Activated T-cell treated with anti-CD3 and anti-CD28 coated beads, Interleukin-2, amount 50 U/mL, for 48 hours (primary cell): ENCODE data around the gene IRS2.

Experiments used
- DNase-seq, 2 experiments: peaks; one replicate each; pipeline ENCODE4 v3.0.0-alpha.2; 2020

Gene IRS2

DNA sequence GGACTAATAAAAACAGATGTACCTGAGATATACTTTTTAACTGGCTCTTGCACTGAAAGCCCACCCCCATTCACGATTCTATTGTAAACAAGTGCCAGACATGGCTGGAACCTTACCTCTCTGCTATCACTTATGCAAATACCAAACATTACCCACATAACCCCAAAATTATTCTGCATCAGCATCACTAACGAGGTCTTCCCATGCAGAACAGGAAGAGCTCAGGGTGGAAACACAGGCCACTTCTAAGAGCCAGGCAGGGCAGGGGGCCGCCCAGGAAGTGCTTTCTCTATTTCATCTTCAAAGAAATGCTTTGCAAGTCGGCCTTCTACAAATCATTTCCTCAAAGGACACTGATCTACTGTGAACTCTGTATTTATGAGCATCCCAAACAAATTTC, 7.3 kb downstream of the IRS2 start:
- DNase-seq = no peak

- no peak for DNase-seq
These were observed 8.3 kb downstream of the IRS2 start for GRCh38 chr13:109778102-109778542.

DNA sequence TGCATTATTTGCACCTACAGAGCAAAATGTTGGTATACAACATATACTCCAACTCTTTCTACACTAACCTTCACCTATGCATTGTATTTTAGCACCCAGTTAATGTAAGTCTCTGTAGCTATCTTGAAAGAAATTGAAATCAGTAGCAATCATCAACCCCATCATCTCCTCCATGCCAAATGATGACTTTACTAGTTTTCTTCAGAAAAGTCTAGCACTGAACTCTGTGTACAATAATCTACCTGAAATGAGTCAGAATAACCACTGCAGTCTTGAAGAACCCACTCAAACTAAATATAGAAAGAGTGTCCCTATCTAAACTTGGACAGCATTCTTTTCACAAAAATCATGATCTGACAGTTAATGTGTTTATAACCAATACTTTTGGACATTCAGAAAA, 9.8 kb downstream of the IRS2 start:
- no peak for DNase-seq

DNA sequence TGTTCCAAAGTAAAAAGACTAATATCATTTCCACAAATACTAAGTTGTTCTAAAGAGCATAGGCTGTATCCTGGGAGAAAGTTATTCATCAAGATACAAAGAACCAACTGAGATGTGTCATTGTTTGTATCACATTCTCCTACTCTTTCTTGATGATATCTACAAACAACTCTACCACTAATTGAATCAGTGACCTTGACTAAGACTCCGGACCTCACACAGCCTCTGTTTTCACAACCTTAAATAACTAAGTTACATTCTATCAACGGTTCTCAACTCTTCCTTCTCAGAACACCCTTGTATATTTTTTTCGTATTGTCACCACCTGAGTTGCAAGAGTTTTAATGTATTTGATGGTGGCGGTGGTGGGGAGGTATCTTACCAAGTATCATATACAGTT, 12.6 kb downstream of the IRS2 start:
- no peak for DNase-seq

GRCh38 chr13:109773276-109773675, 13.1 kb downstream of the IRS2 start:
- DNase-seq = peak; percentile 42 to 56

- DNase-seq = no peak
These were observed 14.5 kb downstream of the IRS2 start for GRCh38 chr13:109771926-109772325.

GRCh38 chr13:109770436-109770835, 15.9 kb downstream of the IRS2 start:
- no peak for DNase-seq

DNA sequence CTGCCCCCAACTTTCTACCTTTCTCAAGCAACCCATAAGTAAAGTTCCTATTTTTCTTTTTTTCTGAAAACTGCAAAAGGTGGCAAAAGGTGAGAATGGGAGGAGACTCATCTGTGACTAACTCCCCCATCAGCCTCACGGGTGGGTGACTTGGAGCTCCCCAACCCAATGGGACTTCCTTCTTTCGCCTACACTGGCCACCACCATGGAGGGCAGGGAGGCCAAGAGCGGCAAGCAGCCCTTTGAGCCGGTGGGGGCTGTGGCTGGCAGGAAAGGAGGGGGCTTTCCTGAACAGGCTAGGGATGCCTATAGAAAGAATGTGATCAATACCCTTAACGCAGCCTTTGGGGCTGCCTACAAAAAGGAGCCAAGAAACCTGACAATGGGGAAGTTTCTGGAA, 16.5 kb downstream of the IRS2 start:
- no peak for DNase-seq

- no peak for DNase-seq
These were observed 17.1 kb downstream of the IRS2 start for GRCh38 chr13:109769275-109769674.

DNA sequence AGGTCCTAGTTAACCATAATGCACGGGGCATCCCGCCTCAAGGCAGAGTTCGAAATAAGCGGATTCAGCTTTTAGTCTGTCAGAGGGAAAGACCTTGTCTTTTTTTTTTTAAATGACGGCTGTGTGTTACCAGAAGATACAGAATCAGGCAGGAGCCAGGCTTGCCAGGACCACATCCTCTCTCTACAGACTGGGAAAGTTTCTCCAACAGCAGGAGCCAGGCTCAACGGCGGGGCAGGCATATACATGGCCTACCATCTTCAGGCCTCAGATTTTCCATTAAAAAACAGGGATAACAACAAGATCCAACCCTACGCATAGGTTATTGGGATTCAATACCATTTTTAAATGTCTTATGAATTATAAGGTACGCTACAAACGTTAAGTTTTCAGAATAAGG, 17.8 kb downstream of the IRS2 start:
- no peak for DNase-seq

DNA sequence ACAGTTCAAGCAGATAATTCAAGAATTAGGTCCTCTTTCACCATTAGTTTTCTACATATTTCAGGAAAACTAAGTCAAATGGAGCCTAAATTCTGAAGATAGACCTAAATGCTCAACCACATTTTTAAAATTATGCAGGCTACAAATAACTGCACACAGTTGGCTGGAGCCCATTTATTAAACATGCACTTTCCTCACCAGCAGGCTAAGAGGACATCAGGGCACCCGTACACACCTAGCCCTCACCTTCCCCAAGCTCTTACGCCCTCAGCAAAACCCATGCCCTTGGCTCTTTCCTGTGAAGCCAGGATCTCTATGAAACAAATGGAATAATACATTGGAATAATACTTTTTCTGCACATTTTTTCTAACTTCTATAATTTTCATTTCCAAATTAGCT, 18.2 kb downstream of the IRS2 start:
- DNase-seq = no peak

DNA sequence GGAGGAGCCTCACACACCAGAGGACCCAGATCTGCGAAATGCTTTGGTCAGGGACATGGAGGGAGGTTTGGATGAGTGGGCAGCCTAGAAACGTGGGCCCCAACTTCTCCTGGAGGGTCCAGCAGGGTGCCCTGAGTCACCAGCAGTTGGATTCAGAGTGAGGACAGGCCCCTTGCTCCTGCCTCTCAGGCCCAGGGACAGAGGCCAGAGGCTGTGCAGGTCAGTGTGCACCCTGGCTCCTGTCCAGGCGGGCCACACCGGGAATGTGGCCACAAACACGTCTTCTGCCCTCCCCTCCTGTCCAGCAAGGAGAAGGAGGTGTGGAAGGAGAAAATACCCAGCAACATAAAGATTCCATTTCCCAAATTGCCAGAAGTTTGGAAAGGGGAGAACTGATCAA, 19.4 kb downstream of the IRS2 start:
- DNase-seq = no peak

DNA sequence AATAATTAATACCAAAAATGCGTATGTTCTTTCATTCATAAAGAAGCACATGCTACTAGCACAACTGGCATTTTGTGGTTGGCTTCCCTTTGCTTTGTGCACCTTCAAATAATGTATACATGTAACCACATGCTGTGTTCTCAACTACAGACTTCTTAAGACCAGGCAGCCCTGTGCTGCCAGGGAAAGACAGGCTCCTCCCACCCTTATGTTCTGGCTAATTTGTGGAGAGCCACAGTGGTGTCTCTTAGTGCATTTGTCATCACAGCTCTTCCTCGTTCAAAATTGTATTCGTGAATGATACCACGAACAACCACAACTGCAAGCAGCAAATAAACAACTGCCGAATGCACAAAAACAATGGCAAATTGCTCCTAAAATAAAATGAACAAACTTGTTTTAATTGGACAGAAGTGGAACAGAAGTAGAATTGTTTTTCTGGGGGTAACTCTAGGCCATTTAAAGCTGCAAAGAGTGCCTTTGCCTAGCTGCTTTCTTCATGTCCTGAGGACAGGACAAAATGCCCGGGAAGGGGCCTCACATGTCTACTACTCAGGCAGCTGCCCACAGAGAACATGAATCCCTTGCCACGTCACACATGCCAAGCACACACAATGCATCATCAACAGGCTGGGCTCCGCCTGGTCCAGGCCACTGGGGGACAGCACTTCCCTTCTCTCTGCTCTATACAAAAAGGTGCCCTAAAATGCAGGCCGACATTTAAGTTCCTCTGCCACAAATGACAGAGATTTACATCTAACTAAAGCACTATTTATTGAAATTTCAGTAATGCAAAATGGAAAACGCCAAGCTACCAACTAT, 21.7 kb downstream of the IRS2 start:
- peak in 1 of 2 experiments; percentile 31 for DNase-seq

DNA sequence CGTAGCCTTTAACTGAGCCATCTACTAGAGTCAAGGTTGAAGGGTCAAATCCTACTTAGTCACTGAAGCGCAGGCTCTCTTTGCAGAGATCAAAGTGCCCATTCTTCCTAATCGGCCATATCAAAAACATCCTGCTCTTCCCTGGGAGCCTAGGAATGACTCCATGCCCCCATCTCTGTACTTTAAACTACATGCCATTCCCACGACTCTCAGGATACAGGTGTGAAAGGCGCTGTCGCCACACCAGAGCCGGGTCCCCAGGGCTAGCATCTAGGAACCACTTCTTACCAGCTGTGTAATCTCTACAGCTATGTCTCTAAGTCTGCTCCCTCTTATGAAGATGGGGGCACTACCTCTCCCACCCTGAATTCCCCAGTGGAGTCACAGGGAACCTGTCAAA, 22.3 kb downstream of the IRS2 start:
- no peak for DNase-seq

DNA sequence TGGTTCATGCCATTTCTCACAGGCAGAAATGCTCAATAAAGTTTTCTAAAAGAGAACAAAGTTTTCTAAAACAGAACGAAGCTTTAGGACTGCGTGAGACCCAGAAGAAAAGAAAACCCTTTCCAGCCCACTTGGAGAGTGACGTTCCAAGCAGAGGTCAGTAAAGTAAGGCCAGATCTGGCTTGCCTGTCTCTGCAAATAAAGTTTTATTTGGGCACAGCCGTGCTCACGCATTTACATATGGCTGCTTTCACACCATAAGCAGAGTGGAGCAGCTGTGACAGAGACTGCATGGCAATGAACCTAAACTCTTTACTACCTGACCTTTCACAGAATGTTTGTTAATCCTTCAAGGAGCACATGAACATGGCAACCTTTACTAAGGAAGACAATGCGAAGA, 23.6 kb downstream of the IRS2 start:
- no peak for DNase-seq

DNA sequence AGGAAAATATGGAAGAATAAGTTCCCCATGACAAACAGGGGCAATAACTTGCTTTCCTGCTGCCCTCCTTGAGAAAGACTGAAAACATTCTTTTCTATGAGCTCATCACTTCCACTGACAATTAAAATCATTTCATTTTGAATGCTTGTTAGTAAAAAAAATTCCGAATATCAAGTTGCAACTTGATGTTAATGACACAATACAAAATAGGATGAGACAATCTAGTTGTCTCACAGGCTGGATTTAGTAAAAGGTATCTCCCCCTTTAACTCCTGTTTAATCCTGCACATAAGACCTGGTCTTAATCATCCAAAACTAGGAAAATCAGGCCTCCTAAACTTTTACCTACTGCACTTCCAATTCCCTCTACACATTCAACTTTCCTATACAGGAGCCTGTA, 24.7 kb downstream of the IRS2 start:
- no peak for DNase-seq

DNA sequence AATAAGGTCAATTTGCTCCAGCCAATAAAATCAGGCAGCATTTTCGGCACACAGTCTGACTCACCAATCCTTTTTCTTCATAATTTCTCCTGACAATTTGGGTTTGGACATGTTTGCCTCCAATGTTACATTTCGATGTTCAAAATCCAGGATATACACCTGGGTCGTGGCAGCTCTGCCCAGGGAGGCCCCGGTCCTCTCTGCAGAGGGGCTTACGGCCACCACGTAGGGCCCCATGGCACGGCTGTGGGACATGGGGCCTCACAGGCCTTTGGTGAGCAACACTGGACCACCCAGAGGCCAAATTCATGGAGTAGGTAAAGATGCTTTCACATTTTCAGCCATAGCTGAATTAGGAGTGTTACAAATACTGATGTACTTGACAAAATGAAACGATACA, 25.4 kb downstream of the IRS2 start:
- DNase-seq = no peak

DNA sequence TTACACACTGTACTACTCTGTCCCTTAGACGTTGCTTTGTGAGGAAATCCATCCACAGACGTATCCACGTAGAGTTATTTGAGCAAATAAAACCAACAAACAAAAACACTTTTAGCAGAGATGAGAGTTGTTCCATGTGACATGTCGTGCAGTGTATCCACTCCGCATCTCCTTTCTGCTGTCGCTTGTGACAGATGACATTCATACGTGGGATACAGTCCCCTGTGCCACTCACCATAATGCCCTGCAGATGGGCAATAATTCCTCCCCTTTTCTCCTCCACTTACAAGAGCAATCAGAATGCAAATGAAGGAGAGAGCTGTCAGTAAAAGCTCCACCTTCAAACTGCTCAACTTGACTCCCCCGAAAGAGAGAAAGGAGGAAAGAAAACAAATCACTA, 26.0 kb downstream of the IRS2 start:
- DNase-seq = no peak

- no peak for DNase-seq
These were observed 26.8 kb downstream of the IRS2 start for GRCh38 chr13:109759609-109760008.

DNA sequence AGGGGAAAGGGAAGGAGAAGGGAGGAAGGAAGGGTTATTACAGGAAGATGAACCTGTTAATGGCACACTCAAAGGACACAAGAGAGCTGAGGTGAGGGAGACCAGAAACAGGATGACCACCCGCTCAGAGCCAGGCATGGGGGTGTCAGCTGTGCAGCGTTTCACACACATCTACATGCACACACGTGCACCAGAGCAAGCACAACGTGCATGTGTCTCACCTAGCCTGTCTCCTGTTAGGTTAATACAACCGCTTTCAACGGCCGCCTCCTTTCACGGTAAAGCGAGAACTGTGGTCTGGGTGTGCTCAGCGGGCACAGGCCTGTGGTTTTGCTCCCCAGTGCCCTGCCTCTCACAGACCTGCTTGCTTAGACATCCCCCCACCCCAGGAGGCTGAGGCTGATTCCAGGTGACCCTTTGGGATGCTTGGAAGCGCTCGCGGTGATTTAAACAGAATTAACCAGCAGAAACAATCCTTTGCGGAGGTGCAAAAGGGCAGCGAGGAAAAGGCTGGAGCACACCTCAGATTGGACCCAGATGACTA, 27.4 kb downstream of the IRS2 start:
- no peak for DNase-seq

- no peak for DNase-seq
These were observed 29.6 kb downstream of the IRS2 start for GRCh38 chr13:109756778-109757177.

DNA sequence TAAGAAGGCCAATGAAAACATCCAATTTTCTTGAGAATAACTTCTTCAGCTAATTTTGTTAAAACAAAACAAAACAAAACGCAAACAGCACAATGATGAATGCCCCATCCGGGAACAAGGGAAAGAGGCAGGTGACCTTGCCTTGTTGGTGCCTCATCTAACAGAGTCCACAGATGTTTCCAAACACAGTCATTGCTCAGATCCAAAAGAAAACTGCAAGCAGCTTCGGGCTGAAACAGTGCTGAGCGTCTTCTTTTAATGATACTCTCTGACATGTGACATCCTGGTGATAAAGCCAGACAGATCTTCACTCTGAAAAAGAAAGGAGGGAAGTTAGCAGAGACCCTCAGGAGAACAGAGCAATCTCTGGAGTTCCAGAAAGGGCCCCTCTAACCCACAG, 30.4 kb downstream of the IRS2 start:
- no peak for DNase-seq

DNA sequence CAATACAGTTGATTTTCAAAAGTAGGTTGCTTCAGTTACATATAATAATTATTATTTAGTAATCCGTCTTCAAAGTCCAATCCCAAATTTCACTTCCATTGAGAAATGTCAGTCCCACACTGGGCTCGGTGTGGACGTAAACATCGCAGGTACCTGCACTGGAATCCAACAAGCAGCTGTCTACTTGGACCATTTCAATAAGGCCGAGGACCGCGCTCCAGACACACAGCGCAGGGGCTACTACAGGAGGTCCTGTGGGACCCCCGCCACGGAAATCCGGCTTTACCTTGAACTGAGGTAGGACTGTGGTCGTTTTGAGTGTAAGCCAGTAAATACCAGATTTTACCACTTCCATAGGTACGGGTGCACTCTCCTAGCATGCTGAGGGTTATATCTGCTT, 30.8 kb downstream of the IRS2 start:
- DNase-seq = no peak

DNA sequence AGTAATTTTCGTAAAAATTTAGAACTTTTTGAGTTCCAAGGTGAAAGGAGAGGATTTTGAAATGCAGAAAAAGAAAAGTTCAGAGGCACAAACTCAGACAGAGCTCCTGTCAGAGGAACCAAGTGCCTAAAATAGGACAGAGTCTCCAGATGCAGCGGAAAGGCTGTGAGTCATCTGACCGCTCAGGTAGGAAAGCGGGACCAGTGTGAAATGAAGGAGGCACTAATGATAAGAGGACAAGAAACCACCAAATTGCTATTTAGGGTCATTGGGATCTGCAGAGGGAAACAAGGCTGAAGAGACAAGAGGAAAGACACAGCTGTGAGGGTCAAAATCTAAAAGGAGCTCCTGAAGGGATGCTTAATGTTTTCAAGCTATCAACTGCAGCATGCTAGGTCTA, 34.9 kb downstream of the IRS2 start:
- DNase-seq = no peak

GRCh38 chr13:109750221-109750775, 36.1 kb downstream of the IRS2 start:
- DNase-seq = no peak
